SK-N-SH (cell line): ENCODE measurements around the gene EBF4. TPM values are rescaled to one million over a fixed set of nuclear protein-coding genes. Genes with fewer than 3 reads are reported as not detected.
A peak's percentile ranks its signal among the peaks of the same experiment; 100 is the strongest.

ENCODE experiments used
- CTCF ChIA-PET: fragments of 300-600, 350-600 bp; formaldehyde crosslinking; extraction: SDS; loops from one replicate; lab custom pipeline; 2021; lab: Yijun Ruan, JAX
- POLR2A ChIA-PET: fragments of 350-600 bp; sonication (Branson Sonifier 250); formaldehyde crosslinking; extraction: SDS; loops from one replicate; lab custom pipeline; 2020; ENCODE audit warnings: antibody characterized with exemption, inconsistent platforms; lab: Yijun Ruan, JAX
- DNase-seq: peaks from one replicate; pipeline ENCODE4 v3.0.0; 2012
- H2AFZ ChIP-seq: fragments of 200-600 bp; sonication (generic); 2 replicates; pipeline ENCODE4 v1.8.1; 2016; ENCODE audit warnings: antibody characterized with exemption, mild to moderate bottlenecking, low read depth
- H3F3A ChIP-seq: fragments of 200-600 bp; sonication (generic); replicated peaks from 2 replicates; pipeline ENCODE3; 2016; ENCODE audit warnings: antibody characterized with exemption, mild to moderate bottlenecking; ENCODE audit not compliant: insufficient read depth
- H3K27ac ChIP-seq, 2 experiments: fragments of 200-500 bp in 1 of 2; fragments of 200-600 bp in 1 of 2; sonication (Bioruptor generic) in 1 of 2; sonication (generic), shearing (Covaris generic) in 1 of 2; 2 replicates each; pipeline versions ENCODE4 v1.5.1 to v1.6.1; 2014 to 2016; ENCODE audit warnings: low read depth in 2 of 2, inconsistent platforms in 1 of 2, low read length in 1 of 2, mild to moderate bottlenecking in 1 of 2, mixed read lengths in 1 of 2
- H3K27me3 ChIP-seq: fragments of 200-600 bp; sonication (generic), shearing (Covaris generic); 2 replicates; pipeline ENCODE4 v1.6.1; 2016; ENCODE audit warnings: mixed run types; ENCODE audit not compliant: insufficient read depth
- H3K36me3 ChIP-seq, 2 experiments: fragments of 200-500 bp in 1 of 2; fragments of 200-600 bp in 1 of 2; sonication (Bioruptor generic) in 1 of 2; sonication (generic) in 1 of 2; replicated peaks in 1 of 2; 2 replicates each; pipeline versions ENCODE3 to v1.5.1; 2014 to 2016; ENCODE audit warnings: low read length in 1 of 2, mild to moderate bottlenecking in 1 of 2; ENCODE audit not compliant: insufficient read depth in 2 of 2, control insufficient read depth in 1 of 2
- H3K4me1 ChIP-seq, 2 experiments: fragments of 200-500 bp in 1 of 2; fragments of 200-600 bp in 1 of 2; sonication (Bioruptor generic) in 1 of 2; sonication (generic), shearing (Covaris generic) in 1 of 2; 2 replicates each; pipeline versions ENCODE4 v1.5.1 to v1.6.1; 2014 to 2016; ENCODE audit warnings: low read depth in 1 of 2, low read length in 1 of 2, mixed run types in 1 of 2; ENCODE audit not compliant: insufficient read depth in 2 of 2, control insufficient read depth in 1 of 2
- H3K4me2 ChIP-seq: fragments of 200-600 bp; sonication (generic), shearing (Covaris generic); 2 replicates; pipeline ENCODE4 v1.6.1; 2017; ENCODE audit warnings: mixed run types
- H3K4me3 ChIP-seq, 2 experiments: fragments of 200-500 bp in 1 of 2; fragments of 200-600 bp in 1 of 2; sonication (Bioruptor generic) in 1 of 2; sonication (generic), shearing (Covaris generic) in 1 of 2; 2 replicates each; pipeline versions ENCODE4 v1.5.1 to v1.8.1; 2014 to 2016; ENCODE audit warnings: low read depth in 2 of 2, inconsistent platforms in 1 of 2, low read length in 1 of 2, mild to moderate bottlenecking in 1 of 2, mixed read lengths in 1 of 2, moderate library complexity in 1 of 2
- H3K79me2 ChIP-seq: fragments of 200-600 bp; sonication (generic); 2 replicates; pipeline ENCODE4 v1.8.1; 2017; ENCODE audit warnings: mild to moderate bottlenecking; ENCODE audit not compliant: insufficient read depth
- H3K9ac ChIP-seq: fragments of 200-600 bp; sonication (generic); 2 replicates; pipeline ENCODE4 v1.6.1; 2017; ENCODE audit warnings: mixed run types
- H3K9me2 ChIP-seq: fragments of 200-600 bp; sonication (generic); 2 replicates; pipeline ENCODE4 v1.6.1; 2017; ENCODE audit warnings: mixed run types
- H3K9me3 ChIP-seq: fragments of 200-600 bp; sonication (generic); 2 replicates; pipeline ENCODE4 v1.6.1; 2017; ENCODE audit warnings: mixed run types, mild to moderate bottlenecking, moderate library complexity
- H4K20me1 ChIP-seq: fragments of 200-600 bp; sonication (generic); 2 replicates; pipeline ENCODE4 v1.6.1; 2017; ENCODE audit warnings: mild to moderate bottlenecking, mixed run types; ENCODE audit not compliant: insufficient read depth
- CTCF ChIP-seq: fragments of 200-600 bp; sonication (generic); IDR thresholded peaks from 2 replicates; pipeline ENCODE4 v1.6.1; 2017; ENCODE audit warnings: antibody characterized with exemption, mild to moderate bottlenecking, moderate library complexity
- EP300 ChIP-seq, 2 experiments: IDR thresholded peaks; 2 replicates each; pipeline versions ENCODE4 v1.4.0 to v1.6.1; 2012; ENCODE audit warnings: borderline replicate concordance in 1 of 2, low read depth in 1 of 2, low read length in 1 of 2
- FOSL2 ChIP-seq: IDR thresholded peaks from 2 replicates; pipeline ENCODE4 v1.4.0; 2012; ENCODE audit warnings: low read depth, mild to moderate bottlenecking, moderate library complexity, borderline replicate concordance
- FOXJ3 ChIP-seq: sonication (generic); formaldehyde crosslinking; IDR thresholded peaks from 2 replicates; pipeline ENCODE4 v1.5.1; 2020; ENCODE audit warnings: mild to moderate bottlenecking, missing genetic modification reagents
- GABPA ChIP-seq: IDR thresholded peaks from 2 replicates; pipeline ENCODE4 v1.4.0; 2012; ENCODE audit warnings: low read depth, mild to moderate bottlenecking
- JUND ChIP-seq: IDR thresholded peaks from 2 replicates; pipeline ENCODE4 v1.4.0; 2012
- MXI1 ChIP-seq: IDR thresholded peaks from 2 replicates; pipeline ENCODE4 v1.6.1; 2012; ENCODE audit warnings: mild to moderate bottlenecking, low read depth, low read length, improper control_type of control experiment
- NFIC ChIP-seq: IDR thresholded peaks from 2 replicates; pipeline ENCODE4 v1.4.0; 2012; ENCODE audit warnings: borderline replicate concordance
- PBX3 ChIP-seq: IDR thresholded peaks from 2 replicates; pipeline ENCODE4; 2012
- RCOR1 ChIP-seq: fragments of 150-350 bp; IDR thresholded peaks from 2 replicates; pipeline ENCODE4 v1.6.1; 2017; ENCODE audit warnings: antibody characterized with exemption, low read length
- SMC3 ChIP-seq: IDR thresholded peaks from 2 replicates; pipeline ENCODE4 v1.6.1; 2012; ENCODE audit warnings: low read depth, low read length, improper control_type of control experiment
- USF2 ChIP-seq: fragments of 150-350 bp; IDR thresholded peaks from 2 replicates; pipeline ENCODE4 v1.6.1; 2017; ENCODE audit warnings: antibody characterized with exemption, low read length, low read depth, borderline replicate concordance
- YY1 ChIP-seq: IDR thresholded peaks from 2 replicates; pipeline ENCODE4 v1.4.0; 2012; ENCODE audit warnings: low read depth, mild to moderate bottlenecking
- WGBS: methylation state at CpG from one replicate; pipeline ENCODE4 v1.1.6; 2017; ENCODE audit warnings: low lambda C conversion rate; 5-methylcytosine and 5-hydroxymethylcytosine counted together
- polyA plus RNA-seq, 3 experiments: library from polyadenylated mRNA; depleted of rRNA; stranded (reverse); fragments of >200 nt; gene quantifications; 2 replicates each; pipeline ENCODE4 v1.2.3, GENCODE V29; 2012

The EBF4 gene
- polyA plus RNA-seq, 1 of the 3 experiments (the other 2 are of a cell fraction): 20.6 TPM

- Histone ChIP-seq H4K20me1 (no peaks in the 10 kb centered on the region), H3K9me3 (no peaks in the 10 kb centered on the region), H3F3A (no peaks in the 10 kb centered on the region), H2AFZ (peak within 1 kb of the TSS; percentile 87; the same call in 1 of the 2 replicates), H3K27ac (peak within 1 kb of the TSS in 1 of 2 experiments; percentile 83; a peak in 2 of 4 replicates), H3K4me1 (peaks cover 0 to 14% of the 10 kb centered on the region in 2 experiments; a peak in 1 of 4 replicates), H3K9me2 (no peaks in the 10 kb centered on the region), H3K4me3 (peak within 1 kb of the TSS; percentile 53 to 60), H3K4me2 (peak within 1 kb of the TSS; percentile 78), H3K9ac (peak within 1 kb of the TSS; percentile 28), H3K79me2 (no peaks in the 10 kb centered on the region), H3K36me3 (peaks cover 0 to 15% of the 10 kb centered on the region in 2 experiments), H3K27me3 (no peaks in the 10 kb centered on the region)
- ChIA-PET CTCF (interaction anchor here (0.9 to 1.5 kb wide), 5 partner anchors 14 to 71 kb away, joined by 3 to 4 read pairs (median 3); partner anchors contain the start of gene C20orf141), POLR2A (interaction anchor here (0.8 to 2.9 kb wide), 9 partner anchors 9 to 238 kb away, joined by 3 to 11 read pairs (median 4); partner anchors contain the start of genes C20orf141 and NOP56)
- peak; percentile 98 for DNase-seq
- TF ChIP-seq USF2 (no peak), RCOR1 (0 out of 2 replicates have a peak, but pooled peaks have one; percentile 7), SMC3 (0 out of 2 replicates have a peak, but pooled peaks have one; percentile 9)
- WGBS: 30% methylated on average over 23 of the region's 52 CpGs
Measured at GRCh38 chr20:2800521-2801285, 108.1 kb downstream of the EBF4 start, which contains the start of gene CPXM1. TSS of gene CPXM1 (minus strand) at chr20:2800627. CDS start at chr20:2800572, 55 bp downstream.

- Histone ChIP-seq H3K9me3 (no peaks in the 10 kb centered on the region), H4K20me1 (no peaks in the 10 kb centered on the region), H3K36me3 (peaks cover 0 to 9% of the 10 kb centered on the region in 2 experiments), H3K27ac (peak overlapping the region in 1 of 2 experiments; percentile 83; a peak in 2 of 4 replicates), H3K4me1 (peaks cover 0 to 14% of the 10 kb centered on the region in 2 experiments; a peak in 1 of 4 replicates), H3K27me3 (no peaks in the 10 kb centered on the region), H3F3A (no peaks in the 10 kb centered on the region), H3K79me2 (no peaks in the 10 kb centered on the region), H3K4me2 (peak overlapping the region; percentile 78; the same call in 1 of the 2 replicates), H2AFZ (peak overlapping the region; percentile 87; the same call in 1 of the 2 replicates), H3K9me2 (no peaks in the 10 kb centered on the region), H3K9ac (no peak overlapping the region), H3K4me3 (peak overlapping the region in 1 of 2 experiments; percentile 60; a peak in 2 of 4 replicates)
- POLR2A ChIA-PET: interaction anchor here (2.0 kb wide), 1 partner anchor 149 kb away, joined by 11 read pairs; the partner anchor contains the start of gene NOP56
- TF ChIP-seq FOSL2 (no peak), PBX3 (no peak), NFIC (no peak), GABPA (no peak), JUND (no peak), EP300 (IDR thresholded peaks at IDR 0.05; ENCODE audit: borderline replicate concordance in 1 of 2, low read depth in 1 of 2, low read length in 1 of 2) (no peak), SMC3 (no peak), FOXJ3 (no peak), CTCF (no peak), MXI1 (no peak), YY1 (no peak)
- WGBS: 80% methylated on average over 10 of the region's 13 CpGs
- CTCF ChIA-PET: interaction anchor here (0.9 to 1.5 kb wide), 5 partner anchors 13 to 71 kb away, joined by 3 to 4 read pairs (median 3); partner anchors contain the start of gene C20orf141
- no peak for DNase-seq
Measured at GRCh38 chr20:2801286-2801728, 108.7 kb downstream of the EBF4 start.
